SU-DHL-6 (cell line): ENCODE results near the gene CYP2A13.
"Not testable (repeated sequence)": the region's sequence is repeated elsewhere in the genome, so short reads cannot be mapped to it uniquely, and the experiment has no call there.

Experiments
- H2AFZ ChIP-seq: fragments of 200-600 bp; sonication (generic); 2 replicates; pipeline ENCODE4 v1.6.1; 2014; ENCODE audit warnings: low read depth, mild to moderate bottlenecking, moderate library complexity, mixed read lengths, antibody characterized with exemption, low read length; ENCODE audit not compliant: severe bottlenecking
- H3F3A ChIP-seq: fragments of 200-600 bp; shearing (Covaris generic); 2 replicates; pipeline ENCODE4 v1.6.0; 2016; ENCODE audit warnings: antibody characterized with exemption, mild to moderate bottlenecking; ENCODE audit not compliant: insufficient read depth
- H3K27ac ChIP-seq: fragments of 200-600 bp; sonication (generic); 2 replicates; pipeline ENCODE4 v1.5.1; 2016; ENCODE audit warnings: low read depth, mild to moderate bottlenecking, low read length, moderate library complexity, mixed read lengths
- H3K27me3 ChIP-seq: fragments of 200-600 bp; sonication (generic), shearing (Covaris generic); 2 replicates; pipeline ENCODE4 v1.6.0; 2014; ENCODE audit warnings: mild to moderate bottlenecking, low read length
- H3K36me3 ChIP-seq: fragments of 200-600 bp; sonication (generic); 2 replicates; pipeline ENCODE4 v1.6.1; 2014; ENCODE audit warnings: mild to moderate bottlenecking, low read length, mixed read lengths
- H3K4me2 ChIP-seq: fragments of 300-600, 200-600 bp; shearing (Covaris generic), sonication (generic); 2 replicates; pipeline ENCODE4 v1.6.0; 2014; ENCODE audit warnings: low read length, low read depth, mild to moderate bottlenecking; ENCODE audit not compliant: poor library complexity, severe bottlenecking
- H3K4me3 ChIP-seq: fragments of 200-600 bp; sonication (generic); 2 replicates; pipeline ENCODE4 v1.5.1; 2014; ENCODE audit warnings: antibody characterized with exemption, low read length, mild to moderate bottlenecking, mixed read lengths; ENCODE audit not compliant: insufficient read depth, poor library complexity, severe bottlenecking
- H3K79me2 ChIP-seq: fragments of 200-600 bp; sonication (generic); 2 replicates; pipeline ENCODE4 v1.6.1; 2014; ENCODE audit warnings: mild to moderate bottlenecking, low read length, moderate library complexity; ENCODE audit not compliant: insufficient read depth
- H3K9ac ChIP-seq: fragments of 200-600 bp; sonication (generic); 2 replicates; pipeline ENCODE4 v1.7.0; 2014; ENCODE audit warnings: mild to moderate bottlenecking, low read length
- H3K9me2 ChIP-seq: fragments of 200-600 bp; sonication (generic); replicated peaks from 2 replicates; pipeline ENCODE4 v1.6.1; 2014; ENCODE audit warnings: low read length; ENCODE audit not compliant: insufficient read depth
- H3K9me3 ChIP-seq: fragments of 200-600 bp; sonication (generic); 2 replicates; pipeline ENCODE4 v1.6.1; 2014; ENCODE audit warnings: low read length, mixed read lengths; ENCODE audit not compliant: insufficient read depth
- H4K20me1 ChIP-seq: fragments of 200-600 bp; sonication (generic); 2 replicates; pipeline ENCODE4 v1.6.1; 2014; ENCODE audit warnings: low read depth, mild to moderate bottlenecking, antibody characterized with exemption, low read length, moderate library complexity, mixed read lengths
- EZH2phosphoT487 ChIP-seq: fragments of 200-600 bp; sonication (generic), shearing (Covaris generic); conservative IDR thresholded peaks from 2 replicates; pipeline ENCODE4 v1.6.1; 2018; ENCODE audit warnings: mild to moderate bottlenecking, antibody characterized with exemption, low read length, moderate library complexity, mixed read lengths
- TF ChIP-seq, protein P1 (sequence below): fragments of 200-600 bp; sonication (generic); IDR thresholded peaks from one replicate; pipeline ENCODE4 v1.5.1; 2017; ENCODE audit warnings: antibody characterized with exemption, mild to moderate bottlenecking, low read length, moderate library complexity; ENCODE audit not compliant: insufficient read depth, poor library complexity, severe bottlenecking

The CYP2A13 gene, protein sequence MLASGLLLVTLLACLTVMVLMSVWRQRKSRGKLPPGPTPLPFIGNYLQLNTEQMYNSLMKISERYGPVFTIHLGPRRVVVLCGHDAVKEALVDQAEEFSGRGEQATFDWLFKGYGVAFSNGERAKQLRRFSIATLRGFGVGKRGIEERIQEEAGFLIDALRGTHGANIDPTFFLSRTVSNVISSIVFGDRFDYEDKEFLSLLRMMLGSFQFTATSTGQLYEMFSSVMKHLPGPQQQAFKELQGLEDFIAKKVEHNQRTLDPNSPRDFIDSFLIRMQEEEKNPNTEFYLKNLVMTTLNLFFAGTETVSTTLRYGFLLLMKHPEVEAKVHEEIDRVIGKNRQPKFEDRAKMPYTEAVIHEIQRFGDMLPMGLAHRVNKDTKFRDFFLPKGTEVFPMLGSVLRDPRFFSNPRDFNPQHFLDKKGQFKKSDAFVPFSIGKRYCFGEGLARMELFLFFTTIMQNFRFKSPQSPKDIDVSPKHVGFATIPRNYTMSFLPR

DNA sequence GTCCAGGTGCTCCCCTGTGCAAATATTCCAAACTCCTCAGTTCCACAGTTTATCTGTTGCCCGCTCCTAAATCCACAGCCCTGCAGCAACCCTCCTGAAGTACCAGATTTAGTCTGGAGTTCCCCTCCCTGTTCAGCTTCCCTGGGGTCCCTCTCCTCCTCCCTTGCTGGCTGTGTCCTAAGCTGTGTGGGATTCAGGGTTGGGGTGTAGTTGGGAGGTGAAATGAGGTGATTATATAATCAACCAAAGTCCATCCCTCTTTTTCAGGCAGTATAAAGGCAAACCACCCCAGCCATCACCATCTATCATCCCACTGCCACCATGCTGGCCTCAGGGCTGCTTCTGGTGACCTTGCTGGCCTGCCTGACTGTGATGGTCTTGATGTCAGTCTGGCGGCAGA is at the start of gene CYP2A13:
Gene CYP2A13, plus strand, starts transcription at position 301 of the 400 bp plus-strand sequence. Its CDS starts 21 bp downstream, at position 322.
- TF ChIP-seq EZH2phosphoT487: no peak
- TF ChIP-seq, protein P1, sequence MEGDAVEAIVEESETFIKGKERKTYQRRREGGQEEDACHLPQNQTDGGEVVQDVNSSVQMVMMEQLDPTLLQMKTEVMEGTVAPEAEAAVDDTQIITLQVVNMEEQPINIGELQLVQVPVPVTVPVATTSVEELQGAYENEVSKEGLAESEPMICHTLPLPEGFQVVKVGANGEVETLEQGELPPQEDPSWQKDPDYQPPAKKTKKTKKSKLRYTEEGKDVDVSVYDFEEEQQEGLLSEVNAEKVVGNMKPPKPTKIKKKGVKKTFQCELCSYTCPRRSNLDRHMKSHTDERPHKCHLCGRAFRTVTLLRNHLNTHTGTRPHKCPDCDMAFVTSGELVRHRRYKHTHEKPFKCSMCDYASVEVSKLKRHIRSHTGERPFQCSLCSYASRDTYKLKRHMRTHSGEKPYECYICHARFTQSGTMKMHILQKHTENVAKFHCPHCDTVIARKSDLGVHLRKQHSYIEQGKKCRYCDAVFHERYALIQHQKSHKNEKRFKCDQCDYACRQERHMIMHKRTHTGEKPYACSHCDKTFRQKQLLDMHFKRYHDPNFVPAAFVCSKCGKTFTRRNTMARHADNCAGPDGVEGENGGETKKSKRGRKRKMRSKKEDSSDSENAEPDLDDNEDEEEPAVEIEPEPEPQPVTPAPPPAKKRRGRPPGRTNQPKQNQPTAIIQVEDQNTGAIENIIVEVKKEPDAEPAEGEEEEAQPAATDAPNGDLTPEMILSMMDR: no peak
- H3K27me3 ChIP-seq: no peaks in the 10 kb centered on the region
- no peak within 1 kb of the TSS for H2AFZ ChIP-seq
- H3K4me2 ChIP-seq: no peak within 1 kb of the TSS
- H3K9me3 ChIP-seq: no peaks in the 10 kb centered on the region
- no peaks in the 10 kb centered on the region for H3K79me2 ChIP-seq
- no peak within 1 kb of the TSS for H3K27ac ChIP-seq
- H3K36me3 ChIP-seq: no peaks in the 10 kb centered on the region
- no peak within 1 kb of the TSS for H3K4me3 ChIP-seq
- no peaks in the 10 kb centered on the region for H3F3A ChIP-seq
- H3K9ac ChIP-seq: no peak within 1 kb of the TSS
- H4K20me1 ChIP-seq: no peaks in the 10 kb centered on the region
- H3K9me2 ChIP-seq: no peaks in the 10 kb centered on the region

DNA sequence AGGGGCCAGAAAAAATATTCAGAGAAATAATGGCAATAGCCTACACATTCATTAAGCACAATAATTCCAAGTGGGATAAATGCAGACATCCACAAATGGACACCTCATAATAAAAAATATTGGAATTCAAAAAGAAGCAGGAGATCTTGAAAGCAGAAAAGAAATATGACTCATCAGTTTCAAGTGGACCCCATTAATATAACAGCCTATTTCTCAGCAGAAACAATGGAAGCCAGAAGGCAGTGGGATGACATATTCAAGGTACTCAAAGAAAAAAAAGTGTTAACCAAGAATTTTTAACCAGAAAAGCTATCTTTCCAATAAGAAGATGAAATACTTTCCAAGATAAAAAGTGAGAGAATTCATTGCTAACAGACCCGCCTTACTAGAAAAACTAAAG is 48.4 kb upstream of the CYP2A13 start:
- Histone ChIP-seq H3K4me3 (no peak overlapping the region), H3F3A (no peaks in the 10 kb centered on the region), H3K36me3 (no peaks in the 10 kb centered on the region), H3K9me2 (no peaks in the 10 kb centered on the region), H3K9ac (no peak overlapping the region), H3K79me2 (no peaks in the 10 kb centered on the region), H4K20me1 (no peaks in the 10 kb centered on the region), H2AFZ (no peak overlapping the region), H3K9me3 (no peaks in the 10 kb centered on the region), H3K4me2 (no peak overlapping the region), H3K27me3 (no peaks in the 10 kb centered on the region), H3K27ac (no peak overlapping the region)
- TF ChIP-seq, protein P1: no peak
- TF ChIP-seq EZH2phosphoT487: no peak

DNA sequence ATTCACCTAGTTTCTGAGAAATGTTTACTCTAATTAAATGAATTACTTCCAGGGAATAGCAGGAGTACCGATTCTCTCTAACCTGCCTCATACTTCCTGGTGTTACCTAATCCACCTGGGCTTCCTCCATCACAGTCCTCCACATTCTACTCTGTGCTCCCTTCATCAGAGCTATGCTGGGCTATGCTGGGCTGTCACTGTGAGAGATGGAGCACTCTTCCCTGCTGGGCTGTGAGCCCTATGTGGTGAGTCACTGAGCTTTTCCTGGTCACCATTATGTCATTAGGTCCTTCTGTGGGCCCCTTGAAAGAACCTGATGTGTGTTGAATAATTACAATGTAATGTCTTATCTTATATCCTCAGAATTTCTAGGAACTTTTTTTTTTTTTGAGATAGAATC is 43.2 kb upstream of the CYP2A13 start:
- H2AFZ ChIP-seq, H3K79me2 ChIP-seq, H3K4me2 ChIP-seq, H3F3A ChIP-seq, H3K36me3 ChIP-seq, H3K9me3 ChIP-seq, H3K27me3 ChIP-seq, H3K4me3 ChIP-seq, H3K27ac ChIP-seq, H3K9me2 ChIP-seq, H4K20me1 ChIP-seq, H3K9ac ChIP-seq: not testable (repeated sequence)

DNA sequence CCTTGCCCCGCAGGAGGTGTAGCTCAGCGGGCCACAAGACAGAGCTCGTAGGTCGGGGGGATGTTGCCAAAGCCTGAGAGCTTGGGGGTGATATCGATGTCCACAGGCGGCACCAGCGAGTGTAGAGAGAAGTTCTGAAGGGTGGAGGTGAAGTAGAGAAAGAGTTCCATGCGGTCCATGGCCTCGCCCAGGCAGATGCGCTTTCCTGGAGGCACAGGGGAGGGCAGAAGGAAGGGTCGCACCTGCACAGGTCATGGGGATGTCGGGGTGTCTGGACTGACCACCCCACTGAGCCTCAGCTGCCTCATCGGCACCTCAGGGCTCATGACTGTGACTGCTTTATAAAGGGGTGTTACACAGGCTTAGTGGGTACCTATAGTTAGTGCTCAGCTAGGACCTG is 37.8 kb upstream of the CYP2A13 start:
- H3K79me2 ChIP-seq: no peaks in the 10 kb centered on the region
- no peaks in the 10 kb centered on the region for H3F3A ChIP-seq
- no peaks in the 10 kb centered on the region for H3K27me3 ChIP-seq
- no peaks in the 10 kb centered on the region for H4K20me1 ChIP-seq
- H3K9me3 ChIP-seq: no peaks in the 10 kb centered on the region
- no peak overlapping the region for H3K4me2 ChIP-seq
- H3K27ac ChIP-seq: no peak overlapping the region
- no peaks in the 10 kb centered on the region for H3K36me3 ChIP-seq
- H3K9me2 ChIP-seq: no peaks in the 10 kb centered on the region
- no peak overlapping the region for H2AFZ ChIP-seq
- no peak for TF ChIP-seq EZH2phosphoT487
- TF ChIP-seq, protein P1: no peak
- no peak overlapping the region for H3K4me3 ChIP-seq
- H3K9ac ChIP-seq: no peak overlapping the region

DNA sequence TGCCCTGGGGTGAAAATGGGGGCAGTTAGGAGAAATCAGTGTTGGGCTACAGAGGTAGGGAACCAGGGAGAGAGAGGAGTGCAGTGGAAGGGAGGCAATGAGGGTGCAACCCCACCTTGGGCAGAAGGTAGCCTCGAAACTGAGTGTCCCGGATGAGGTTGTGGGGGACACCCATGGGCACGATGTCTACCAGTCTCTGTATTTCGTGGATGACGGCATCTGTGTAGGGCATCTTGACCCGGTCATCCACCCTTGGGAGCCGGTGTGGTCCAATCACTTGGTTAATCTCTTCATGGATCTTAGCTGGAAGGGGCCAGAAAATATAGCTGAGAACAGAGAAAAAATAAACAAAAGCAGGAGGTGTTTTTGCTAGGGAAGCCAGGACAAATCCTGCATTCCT is 36.1 kb upstream of the CYP2A13 start:
- H3K36me3 ChIP-seq, H3K27me3 ChIP-seq: not testable (repeated sequence)

More for the DNA sequence above, 36.1 kb upstream of the CYP2A13 start:
- not testable (repeated sequence) for H3K79me2 ChIP-seq, H3F3A ChIP-seq, H3K4me3 ChIP-seq, H3K4me2 ChIP-seq, H3K27ac ChIP-seq, H3K9me3 ChIP-seq, H2AFZ ChIP-seq, H3K9me2 ChIP-seq, H3K9ac ChIP-seq, H4K20me1 ChIP-seq
